KMS-11 (cell line): Measurements from ENCODE around the gene MDFIC.

Experiments used
- H2AFZ ChIP-seq: fragments of 200-600 bp; sonication (generic); 2 replicates; pipeline ENCODE4 v1.6.1; 2016; ENCODE audit warnings: antibody characterized with exemption, mixed run types, low read depth
- H3K27ac ChIP-seq: fragments of 200-600 bp; sonication (generic); 2 replicates; pipeline ENCODE4 v1.6.1; 2016; ENCODE audit warnings: mild to moderate bottlenecking, mixed run types
- H3K27me3 ChIP-seq: fragments of 200-600 bp; sonication (generic); 2 replicates; pipeline ENCODE4 v1.6.1; 2017; ENCODE audit warnings: mild to moderate bottlenecking, low read depth, mixed run types, moderate library complexity; ENCODE audit not compliant: insufficient read depth
- H3K36me3 ChIP-seq: fragments of 200-600 bp; sonication (generic); 2 replicates; pipeline ENCODE4 v1.6.1; 2017; ENCODE audit warnings: mild to moderate bottlenecking, mixed run types; ENCODE audit not compliant: insufficient read depth
- H3K4me1 ChIP-seq: fragments of 200-600 bp; sonication (generic); 2 replicates; pipeline ENCODE4 v1.6.1; 2016; ENCODE audit warnings: mild to moderate bottlenecking, low read depth, mixed run types; ENCODE audit not compliant: poor library complexity, severe bottlenecking
- H3K4me2 ChIP-seq: fragments of 200-600 bp; sonication (generic); 2 replicates; pipeline ENCODE4 v1.7.0; 2016; ENCODE audit warnings: mild to moderate bottlenecking, mixed run types
- H3K4me3 ChIP-seq: fragments of 200-600 bp; sonication (generic); IDR thresholded peaks from 2 replicates; pipeline ENCODE4 v1.6.1; 2017; ENCODE audit warnings: low read depth, low read length, mixed read lengths; ENCODE audit not compliant: insufficient read depth
- H3K79me2 ChIP-seq: fragments of 200-600 bp; sonication (generic); 2 replicates; pipeline ENCODE4 v1.6.1; 2016; ENCODE audit warnings: low read depth, mixed run types; ENCODE audit not compliant: insufficient read depth
- H3K9ac ChIP-seq: fragments of 200-600 bp; sonication (generic); 2 replicates; pipeline ENCODE4 v1.6.1; 2016; ENCODE audit warnings: mild to moderate bottlenecking, mixed run types
- H4K20me1 ChIP-seq: fragments of 200-600 bp; sonication (generic); 2 replicates; pipeline ENCODE4 v1.6.1; 2016; ENCODE audit warnings: mild to moderate bottlenecking, mixed run types; ENCODE audit not compliant: insufficient read depth
- TF ChIP-seq, protein P1 (sequence below): fragments of 200-600 bp; sonication (generic); conservative IDR thresholded peaks from 2 replicates; pipeline ENCODE4 v1.6.1; 2017; ENCODE audit warnings: low read depth, mild to moderate bottlenecking, antibody characterized with exemption, low read length, moderate library complexity, mixed read lengths

MDFIC gene

DNA sequence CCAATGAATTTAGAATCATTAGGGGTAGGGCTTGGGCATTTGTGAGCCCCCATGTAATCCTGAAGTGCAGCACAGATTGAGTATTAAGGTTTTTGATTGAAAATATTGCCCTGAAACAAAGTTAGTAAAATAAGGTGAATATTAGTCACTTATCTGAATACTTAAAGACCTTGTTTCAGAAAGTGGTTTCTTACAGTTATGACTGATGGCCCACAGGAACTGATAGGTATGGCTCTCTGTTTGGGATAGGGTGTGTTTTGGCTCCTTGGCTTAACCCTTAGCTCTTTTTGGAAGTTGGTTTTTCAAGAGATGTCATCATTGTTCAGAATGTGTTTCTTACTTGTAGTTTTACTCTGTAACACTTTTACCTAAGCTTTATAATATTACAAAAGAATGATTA, 34.8 kb downstream of the MDFIC start:
- H3K79me2 ChIP-seq = no peaks in the 10 kb centered on the region
- H2AFZ ChIP-seq = no peak overlapping the region
- no peaks in the 10 kb centered on the region; the same call in 1 of the 2 replicates for H3K36me3 ChIP-seq
- H3K4me2 ChIP-seq = peak overlapping the region; percentile 4; the same call in 1 of the 2 replicates
- H4K20me1 ChIP-seq = no peaks in the 10 kb centered on the region
- no peak overlapping the region for H3K27ac ChIP-seq
- peaks cover 17% of the 10 kb centered on the region for H3K4me1 ChIP-seq
- no peaks in the 10 kb centered on the region for H3K27me3 ChIP-seq
- H3K4me3 ChIP-seq = no peak overlapping the region
- H3K9ac ChIP-seq = no peak overlapping the region
- TF ChIP-seq, protein P1, sequence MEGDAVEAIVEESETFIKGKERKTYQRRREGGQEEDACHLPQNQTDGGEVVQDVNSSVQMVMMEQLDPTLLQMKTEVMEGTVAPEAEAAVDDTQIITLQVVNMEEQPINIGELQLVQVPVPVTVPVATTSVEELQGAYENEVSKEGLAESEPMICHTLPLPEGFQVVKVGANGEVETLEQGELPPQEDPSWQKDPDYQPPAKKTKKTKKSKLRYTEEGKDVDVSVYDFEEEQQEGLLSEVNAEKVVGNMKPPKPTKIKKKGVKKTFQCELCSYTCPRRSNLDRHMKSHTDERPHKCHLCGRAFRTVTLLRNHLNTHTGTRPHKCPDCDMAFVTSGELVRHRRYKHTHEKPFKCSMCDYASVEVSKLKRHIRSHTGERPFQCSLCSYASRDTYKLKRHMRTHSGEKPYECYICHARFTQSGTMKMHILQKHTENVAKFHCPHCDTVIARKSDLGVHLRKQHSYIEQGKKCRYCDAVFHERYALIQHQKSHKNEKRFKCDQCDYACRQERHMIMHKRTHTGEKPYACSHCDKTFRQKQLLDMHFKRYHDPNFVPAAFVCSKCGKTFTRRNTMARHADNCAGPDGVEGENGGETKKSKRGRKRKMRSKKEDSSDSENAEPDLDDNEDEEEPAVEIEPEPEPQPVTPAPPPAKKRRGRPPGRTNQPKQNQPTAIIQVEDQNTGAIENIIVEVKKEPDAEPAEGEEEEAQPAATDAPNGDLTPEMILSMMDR = no peak

GRCh38 chr7:114957444-114957843, 35.5 kb downstream of the MDFIC start:
- H3K4me3 ChIP-seq = no peak overlapping the region
- H4K20me1 ChIP-seq = no peaks in the 10 kb centered on the region
- H2AFZ ChIP-seq = no peak overlapping the region
- peaks cover 17% of the 10 kb centered on the region for H3K4me1 ChIP-seq
- H3K9ac ChIP-seq = no peak overlapping the region
- TF ChIP-seq, protein P1 = no peak
- H3K36me3 ChIP-seq = no peaks in the 10 kb centered on the region; the same call in 1 of the 2 replicates
- no peaks in the 10 kb centered on the region for H3K79me2 ChIP-seq
- no peaks in the 10 kb centered on the region for H3K27me3 ChIP-seq
- no peak overlapping the region for H3K27ac ChIP-seq
- peak overlapping the region; percentile 4; the same call in 1 of the 2 replicates for H3K4me2 ChIP-seq

DNA sequence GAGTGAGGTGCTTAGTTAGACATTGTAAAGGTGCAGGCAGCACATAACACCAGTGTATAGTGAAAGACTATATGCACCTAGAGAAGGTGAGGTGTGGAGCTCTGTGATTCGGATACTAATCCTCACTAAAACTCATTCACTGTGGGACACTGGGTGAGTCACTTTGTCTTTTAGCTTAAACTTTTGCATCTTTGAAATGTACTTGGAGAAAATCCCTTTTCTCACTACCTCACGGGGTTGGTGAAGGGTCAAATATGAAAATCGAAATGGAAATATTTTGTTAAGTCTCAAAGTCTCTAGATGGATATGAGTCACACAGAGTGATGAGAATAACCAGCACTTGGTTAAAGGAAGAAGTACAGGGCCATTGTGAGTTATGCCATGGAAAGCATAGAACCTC, 38.0 kb downstream of the MDFIC start:
- H3K27ac ChIP-seq = no peak overlapping the region
- no peak overlapping the region for H2AFZ ChIP-seq
- H3K4me3 ChIP-seq = no peak overlapping the region
- no peaks in the 10 kb centered on the region for H4K20me1 ChIP-seq
- H3K9ac ChIP-seq = no peak overlapping the region
- H3K27me3 ChIP-seq = no peaks in the 10 kb centered on the region
- peaks cover 17% of the 10 kb centered on the region for H3K4me1 ChIP-seq
- H3K36me3 ChIP-seq = no peaks in the 10 kb centered on the region; the same call in 1 of the 2 replicates
- TF ChIP-seq, protein P1 = no peak
- H3K4me2 ChIP-seq = no peak overlapping the region
- no peaks in the 10 kb centered on the region for H3K79me2 ChIP-seq

- H3K79me2 ChIP-seq = no peaks in the 10 kb centered on the region
- H3K27me3 ChIP-seq = no peaks in the 10 kb centered on the region
- H2AFZ ChIP-seq = no peak overlapping the region
- no peak overlapping the region for H3K4me2 ChIP-seq
- H3K36me3 ChIP-seq = no peaks in the 10 kb centered on the region
- H3K4me3 ChIP-seq = no peak overlapping the region
- TF ChIP-seq, protein P1 = no peak
- H3K9ac ChIP-seq = no peak overlapping the region
- no peak overlapping the region for H3K27ac ChIP-seq
- H3K4me1 ChIP-seq = peaks cover 5% of the 10 kb centered on the region
- no peaks in the 10 kb centered on the region for H4K20me1 ChIP-seq
Observed at GRCh38 chr7:114962441-114962840, 40.5 kb downstream of the MDFIC start.
